HL-60 (cell line): ENCODE data around the gene ME1.

Experiments used
- DNase-seq, 2 experiments: peaks; one replicate each; pipeline ENCODE4 v3.0.0-alpha.2; 2010 to 2020; ENCODE audit warnings: low read depth in 1 of 2, low spot score in 1 of 2
- H3K27ac ChIP-seq: fragments of 250-450 bp; sonication (Bioruptor Pico); replicated peaks from 2 replicates; pipeline ENCODE4 v1.5.1; 2020; ENCODE audit warnings: mild to moderate bottlenecking, moderate library complexity
- H3K27me3 ChIP-seq: fragments of 250-450 bp; sonication (Bioruptor Pico); 2 replicates; pipeline ENCODE4 v1.5.1; 2021; ENCODE audit warnings: mild to moderate bottlenecking, moderate library complexity; ENCODE audit not compliant: insufficient read depth, poor library complexity, severe bottlenecking
- H3K4me3 ChIP-seq: replicated peaks from 2 replicates; pipeline ENCODE4 v1.5.1; 2011; ENCODE audit warnings: mild to moderate bottlenecking, control low read depth, low read length; ENCODE audit not compliant: insufficient read depth
- CTCF ChIP-seq: IDR thresholded peaks from one replicate; pipeline ENCODE4 v1.5.1; 2011; ENCODE audit warnings: low read length, control low read depth, inconsistent platforms; ENCODE audit not compliant: insufficient read depth
- GABPA ChIP-seq: IDR thresholded peaks from 2 replicates; pipeline ENCODE4 v1.6.1; 2012; ENCODE audit warnings: low read depth
- POLR2AphosphoS5 ChIP-seq: IDR thresholded peaks from 2 replicates; pipeline ENCODE4 v1.6.1; 2012; ENCODE audit warnings: low read depth
- REST ChIP-seq: IDR thresholded peaks from 2 replicates; pipeline ENCODE4 v1.6.1; 2012; ENCODE audit warnings: low read depth; ENCODE audit not compliant: insufficient replicate concordance
- SPI1 ChIP-seq: IDR thresholded peaks from 2 replicates; pipeline ENCODE4 v1.6.1; 2012; ENCODE audit warnings: low read depth, mild to moderate bottlenecking, borderline replicate concordance

ME1 gene

DNA sequence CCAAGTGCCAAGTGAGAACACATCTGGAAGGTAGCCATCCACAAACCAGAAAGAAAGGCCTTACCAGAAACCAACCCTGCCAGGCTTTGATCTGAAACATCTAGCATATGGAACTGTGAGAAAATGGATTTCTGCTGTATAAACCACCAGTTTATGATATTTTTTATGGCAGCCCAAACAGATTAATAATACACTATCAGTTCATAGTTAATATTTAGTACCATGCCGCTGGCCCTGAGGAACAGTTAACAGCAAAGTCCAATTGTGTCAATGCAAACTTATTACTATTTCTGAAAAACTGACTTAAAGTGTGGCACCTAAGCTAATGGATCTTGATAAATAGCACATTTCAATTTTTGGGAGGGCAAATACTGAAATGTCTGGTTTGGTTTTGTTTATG lies 46.1 kb upstream of the ME1 start:
- Histone ChIP-seq H3K4me3 (no peak overlapping the region), H3K27ac (no peak overlapping the region), H3K27me3 (no peaks in the 10 kb centered on the region)
- DNase-seq = no peak
- TF ChIP-seq GABPA = no peak
- TF ChIP-seq SPI1 = no peak
- no peak for TF ChIP-seq CTCF
- TF ChIP-seq POLR2AphosphoS5 = no peak
- no peak for TF ChIP-seq REST

- Histone ChIP-seq H3K4me3 (no peak overlapping the region), H3K27ac (no peak overlapping the region), H3K27me3 (no peaks in the 10 kb centered on the region)
- TF ChIP-seq SPI1 (no peak), POLR2AphosphoS5 (no peak), GABPA (no peak), CTCF (no peak), REST (no peak)
- no peak for DNase-seq
Measured at GRCh38 chr6:83474309-83474708, 43.5 kb upstream of the ME1 start.

GRCh38 chr6:83472767-83473166 lies 41.9 kb upstream of the ME1 start:
- TF ChIP-seq CTCF = no peak
- no peak for TF ChIP-seq POLR2AphosphoS5
- TF ChIP-seq GABPA = no peak
- TF ChIP-seq SPI1 = no peak
- no peak for TF ChIP-seq REST
- DNase-seq = no peak
- no peak overlapping the region for H3K27ac ChIP-seq
- H3K27me3 ChIP-seq = no peaks in the 10 kb centered on the region
- H3K4me3 ChIP-seq = no peak overlapping the region
